Rectal smooth muscle tissue (tissue), 1 donor: Measurements from ENCODE around the gene ARHGAP6.

Experiments
- H3K27ac ChIP-seq: one replicate; pipeline ENCODE4 v1.7.0; 2013; ENCODE audit warnings: low read depth, low read length, inconsistent platforms
- H3K27me3 ChIP-seq: one replicate; pipeline ENCODE4 v1.7.0; 2013; ENCODE audit warnings: low read length; ENCODE audit not compliant: control insufficient read depth, insufficient read depth
- H3K36me3 ChIP-seq: one replicate; pipeline ENCODE4 v1.7.0; 2013; ENCODE audit warnings: low read length; ENCODE audit not compliant: control insufficient read depth, insufficient read depth
- H3K4me1 ChIP-seq: one replicate; pipeline ENCODE4 v1.7.0; 2013; ENCODE audit warnings: low read length; ENCODE audit not compliant: control insufficient read depth, insufficient read depth
- H3K4me3 ChIP-seq: one replicate; pipeline ENCODE4 v1.7.0; 2013; ENCODE audit warnings: low read length
- H3K9ac ChIP-seq: one replicate; pipeline ENCODE4 v1.7.0; 2013; ENCODE audit warnings: low read length

Gene ARHGAP6

GRCh38 chrX:11399489-11400094 is 266.1 kb downstream of the ARHGAP6 start:
- H3K27ac ChIP-seq: no peak overlapping the region
- no peaks in the 10 kb centered on the region for H3K4me1 ChIP-seq
- no peaks in the 10 kb centered on the region for H3K36me3 ChIP-seq
- H3K9ac ChIP-seq: no peak overlapping the region
- H3K27me3 ChIP-seq: no peaks in the 10 kb centered on the region
- H3K4me3 ChIP-seq: no peak overlapping the region

- H3K4me1 ChIP-seq: no peaks in the 10 kb centered on the region
- no peak overlapping the region for H3K27ac ChIP-seq
- no peak overlapping the region for H3K4me3 ChIP-seq
- no peaks in the 10 kb centered on the region for H3K27me3 ChIP-seq
- H3K9ac ChIP-seq: no peak overlapping the region
- H3K36me3 ChIP-seq: no peaks in the 10 kb centered on the region
Measured at GRCh38 chrX:11398785-11399184, 266.9 kb downstream of the ARHGAP6 start.

GRCh38 chrX:11398139-11398538 is 267.6 kb downstream of the ARHGAP6 start:
- Histone ChIP-seq H3K4me3 (no peak overlapping the region), H3K4me1 (no peaks in the 10 kb centered on the region), H3K36me3 (no peaks in the 10 kb centered on the region), H3K27me3 (no peaks in the 10 kb centered on the region), H3K27ac (no peak overlapping the region), H3K9ac (no peak overlapping the region)

GRCh38 chrX:11397680-11398079 is 268.0 kb downstream of the ARHGAP6 start:
- Histone ChIP-seq H3K36me3 (no peaks in the 10 kb centered on the region), H3K4me1 (no peaks in the 10 kb centered on the region), H3K4me3 (no peak overlapping the region), H3K9ac (no peak overlapping the region), H3K27me3 (no peaks in the 10 kb centered on the region), H3K27ac (no peak overlapping the region)

- Histone ChIP-seq H3K9ac (no peak overlapping the region), H3K27me3 (no peaks in the 10 kb centered on the region), H3K4me3 (no peak overlapping the region), H3K4me1 (no peaks in the 10 kb centered on the region), H3K36me3 (no peaks in the 10 kb centered on the region), H3K27ac (no peak overlapping the region)
Measured at GRCh38 chrX:11395859-11396258, 269.9 kb downstream of the ARHGAP6 start.

GRCh38 chrX:11393949-11394654 is 271.6 kb downstream of the ARHGAP6 start:
- H3K4me3 ChIP-seq: no peak overlapping the region
- no peaks in the 10 kb centered on the region for H3K4me1 ChIP-seq
- H3K36me3 ChIP-seq: no peaks in the 10 kb centered on the region
- no peaks in the 10 kb centered on the region for H3K27me3 ChIP-seq
- H3K27ac ChIP-seq: no peak overlapping the region
- no peak overlapping the region for H3K9ac ChIP-seq

GRCh38 chrX:11386812-11387211 is 278.9 kb downstream of the ARHGAP6 start:
- Histone ChIP-seq H3K36me3 (no peaks in the 10 kb centered on the region), H3K4me1 (peaks cover 6% of the 10 kb centered on the region), H3K27me3 (no peaks in the 10 kb centered on the region), H3K27ac (no peak overlapping the region), H3K9ac (no peak overlapping the region), H3K4me3 (no peak overlapping the region)

- Histone ChIP-seq H3K27ac (peak overlapping the region; percentile 16), H3K4me1 (peaks cover 7% of the 10 kb centered on the region), H3K9ac (no peak overlapping the region)
Measured at GRCh38 chrX:11386001-11386523, 279.7 kb downstream of the ARHGAP6 start.

GRCh38 chrX:11382930-11383329 is 282.8 kb downstream of the ARHGAP6 start:
- H3K27ac ChIP-seq: peak overlapping the region; percentile 43

More at GRCh38 chrX:11386001-11386523, 279.7 kb downstream of the ARHGAP6 start:
- no peaks in the 10 kb centered on the region for H3K27me3 ChIP-seq
- H3K4me3 ChIP-seq: no peak overlapping the region
- no peaks in the 10 kb centered on the region for H3K36me3 ChIP-seq

GRCh38 chrX:11381464-11381863 is 284.3 kb downstream of the ARHGAP6 start:
- Histone ChIP-seq H3K27me3 (no peaks in the 10 kb centered on the region), H3K27ac (no peak overlapping the region), H3K36me3 (no peaks in the 10 kb centered on the region), H3K9ac (no peak overlapping the region), H3K4me1 (peaks cover 7% of the 10 kb centered on the region), H3K4me3 (no peak overlapping the region)

More at GRCh38 chrX:11382930-11383329, 282.8 kb downstream of the ARHGAP6 start:
- Histone ChIP-seq H3K9ac (no peak overlapping the region), H3K27me3 (no peaks in the 10 kb centered on the region), H3K4me3 (no peak overlapping the region), H3K4me1 (peaks cover 7% of the 10 kb centered on the region), H3K36me3 (no peaks in the 10 kb centered on the region)

- Histone ChIP-seq H3K27me3 (no peaks in the 10 kb centered on the region), H3K4me1 (peaks cover 7% of the 10 kb centered on the region), H3K36me3 (no peaks in the 10 kb centered on the region), H3K27ac (peak overlapping the region; percentile 33), H3K9ac (no peak overlapping the region), H3K4me3 (no peak overlapping the region)
Measured at GRCh38 chrX:11380187-11380844, 285.4 kb downstream of the ARHGAP6 start.

GRCh38 chrX:11376163-11376562 is 289.6 kb downstream of the ARHGAP6 start:
- Histone ChIP-seq H3K27me3 (no peaks in the 10 kb centered on the region), H3K4me1 (no peaks in the 10 kb centered on the region), H3K9ac (no peak overlapping the region), H3K4me3 (no peak overlapping the region), H3K36me3 (no peaks in the 10 kb centered on the region), H3K27ac (no peak overlapping the region)
